HCT116 (cell line): ENCODE data around the gene TPSD1. TPM values are rescaled to one million over a fixed set of nuclear protein-coding genes. Genes with fewer than 3 reads are reported as not detected.

ENCODE experiments used
- ATAC-seq: fragments of 200-7000 bp; cut with Tn5 transposase; 2 replicates; pipeline ENCODE4 v1.9.1; 2020; ENCODE audit warnings: mild to moderate bottlenecking, moderate library complexity
- BruUV-seq: library from RNA; stranded (reverse); fragments of 400-500 nt; replicated peaks from 2 replicates; lab custom pipeline; 2021; lab: Mats Ljungman, UMichigan
- CTCF ChIA-PET: fragments of 300-600 bp; sonication (Branson Sonifier 250); formaldehyde crosslinking; loops from one replicate; lab custom pipeline; 2021; ENCODE audit warnings: antibody characterized with exemption; lab: Charles Lee
- POLR2A ChIA-PET: fragments of 300-600, 350-600 bp; sonication (Branson Sonifier 250); formaldehyde crosslinking; loops from one replicate; lab custom pipeline; 2021; ENCODE audit warnings: antibody characterized with exemption; lab: Charles Lee
- RAD21 ChIA-PET, 2 experiments: fragments of 300-600 bp; sonication (Branson Sonifier 250); formaldehyde crosslinking; loops; one replicate each; lab custom pipeline; 2023; ENCODE audit warnings: low total read pairs in 2 of 2; ENCODE audit not compliant: uncharacterized antibody in 2 of 2, unreplicated experiment in 2 of 2, low non-redundant PET in 1 of 2; lab: Charles Lee
- DNase-seq: peaks from one replicate; pipeline ENCODE4 v3.0.0-alpha.2; 2010; ENCODE audit warnings: low read depth, low spot score
- H2AFZ ChIP-seq: fragments of 200-600 bp; shearing (Covaris generic), sonication (generic); 2 replicates; pipeline ENCODE4 v1.6.1; 2017; ENCODE audit warnings: low read depth, mixed run types, mixed read lengths, antibody characterized with exemption, low read length; ENCODE audit not compliant: poor library complexity, severe bottlenecking
- H3K27ac ChIP-seq: 2 replicates; pipeline ENCODE4 v1.5.1; 2012; ENCODE audit warnings: low read depth, low read length
- H3K27me3 ChIP-seq: fragments of 200-600 bp; sonication (generic); 2 replicates; pipeline ENCODE4 v1.6.1; 2016; ENCODE audit warnings: mixed run types, low read length, mixed read lengths; ENCODE audit not compliant: insufficient read depth
- H3K36me3 ChIP-seq, 2 experiments: fragments of 200-500 bp in 1 of 2; fragments of 200-600 bp in 1 of 2; sonication (Bioruptor generic) in 1 of 2; sonication (generic) in 1 of 2; 2 replicates each; pipeline versions ENCODE4 v1.5.1 to v1.6.1; 2014 to 2016; ENCODE audit warnings: low read length in 2 of 2, inconsistent platforms in 1 of 2, mixed read lengths in 1 of 2, mixed run types in 1 of 2; ENCODE audit not compliant: insufficient read depth in 2 of 2, control insufficient read depth in 1 of 2
- H3K4me1 ChIP-seq, 2 experiments: fragments of 200-600 bp in 1 of 2; sonication (generic) in 1 of 2; 2 replicates each; pipeline versions ENCODE4 v1.5.1 to v1.6.1; 2012 to 2017; ENCODE audit warnings: low read length in 2 of 2, inconsistent platforms in 1 of 2, mild to moderate bottlenecking in 1 of 2, mixed read lengths in 1 of 2, mixed run types in 1 of 2, moderate library complexity in 1 of 2; ENCODE audit not compliant: insufficient read depth in 2 of 2, control insufficient read depth in 1 of 2
- H3K4me2 ChIP-seq: fragments of 200-600 bp; sonication (generic); 2 replicates; pipeline ENCODE4 v1.6.1; 2017; ENCODE audit warnings: mixed run types, low read length, mixed read lengths
- H3K4me3 ChIP-seq, 2 experiments: fragments of 200-600 bp in 1 of 2; sonication (generic) in 1 of 2; replicated peaks in 1 of 2; 2 replicates each; pipeline ENCODE4 v1.5.1; 2011 to 2016; ENCODE audit warnings: low read length in 2 of 2, control low read depth in 1 of 2, low read depth in 1 of 2, mild to moderate bottlenecking in 1 of 2, mixed read lengths in 1 of 2, mixed run types in 1 of 2
- H3K79me2 ChIP-seq: fragments of 200-600 bp; sonication (generic); 2 replicates; pipeline ENCODE4 v1.6.1; 2017; ENCODE audit warnings: mild to moderate bottlenecking, mixed run types, low read length, moderate library complexity, mixed read lengths; ENCODE audit not compliant: insufficient read depth
- H3K9ac ChIP-seq: fragments of 200-600 bp; sonication (generic); 2 replicates; pipeline ENCODE4 v1.6.1; 2016; ENCODE audit warnings: low read length, mixed read lengths
- H3K9me2 ChIP-seq: fragments of 200-600 bp; sonication (generic), shearing (Covaris generic); 2 replicates; pipeline ENCODE4 v1.6.1; 2017; ENCODE audit warnings: mixed run types, mild to moderate bottlenecking, moderate library complexity; ENCODE audit not compliant: insufficient read depth
- H3K9me3 ChIP-seq, 2 experiments: fragments of 200-500 bp in 1 of 2; fragments of 200-600 bp in 1 of 2; sonication (Bioruptor generic) in 1 of 2; sonication (generic) in 1 of 2; 2 replicates each; pipeline ENCODE4 v1.6.1; 2014 to 2017; ENCODE audit warnings: low read length in 2 of 2, mixed read lengths in 2 of 2, inconsistent platforms in 1 of 2, low read depth in 1 of 2, mild to moderate bottlenecking in 1 of 2, mixed run types in 1 of 2, moderate library complexity in 1 of 2; ENCODE audit not compliant: control insufficient read depth in 1 of 2, insufficient read depth in 1 of 2
- H4K20me1 ChIP-seq: fragments of 200-600 bp; sonication (generic), shearing (Covaris generic); 2 replicates; pipeline ENCODE4 v1.6.1; 2017; ENCODE audit warnings: mixed run types, mild to moderate bottlenecking, moderate library complexity; ENCODE audit not compliant: insufficient read depth
- FOSL1 ChIP-seq: IDR thresholded peaks from 2 replicates; pipeline ENCODE4 v1.6.1; 2012; ENCODE audit warnings: low read depth
- YY1 ChIP-seq: IDR thresholded peaks from 2 replicates; pipeline ENCODE4 v1.6.1; 2011; ENCODE audit warnings: low read length, low read depth, moderate library complexity, mild to moderate bottlenecking; ENCODE audit not compliant: insufficient replicate concordance; ENCODE audit errors: extremely low read depth
- intact Hi-C: fragments of 100-400 bp; cut with micrococcal nuclease; formaldehyde crosslinking; loops from 2 replicates; pipeline ENCODE4 v1.10.0; 2022
- total RNA-seq: library from RNA; stranded (reverse); gene quantifications from one replicate; pipeline ENCODE4 v1.2.1, GENCODE V29; 2021; ENCODE audit not compliant: unreplicated experiment
- TF ChIP-seq, protein P1 (sequence below): IDR thresholded peaks from 2 replicates; pipeline ENCODE4 v1.6.1; 2012

Gene TPSD1
- total RNA-seq, 1 experiment from 2014 or later = not detected

DNA sequence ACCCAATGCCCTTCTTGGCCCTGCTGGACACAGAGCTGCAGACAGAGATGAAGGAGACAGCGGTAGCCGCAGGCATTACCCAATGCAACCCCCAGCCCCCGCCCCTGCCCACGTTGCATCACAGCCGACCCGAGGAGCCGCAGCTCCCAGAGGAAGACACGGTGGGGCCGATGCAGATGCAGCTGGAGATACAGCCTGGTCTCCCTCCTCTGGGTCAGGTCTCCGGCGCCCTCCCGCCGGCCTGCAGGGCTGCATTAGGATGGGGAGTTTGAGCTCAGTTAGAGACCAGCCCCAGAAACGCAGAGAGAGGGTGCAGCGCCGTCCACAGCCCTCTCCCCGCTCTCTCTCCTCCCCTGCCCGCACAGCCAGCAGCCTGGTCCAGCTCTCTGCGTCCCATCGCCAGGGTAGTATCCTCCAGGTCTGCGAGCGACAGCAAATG, 34.2 kb downstream of the TPSD1 start:
- ChIA-PET RAD21 (no interaction called here), CTCF (no interaction called here)
- DNase-seq = no peak
- intact Hi-C loops = no loop called here
- no peaks in the 10 kb centered on the region for H4K20me1 ChIP-seq
- no peaks in the 10 kb centered on the region for H3K79me2 ChIP-seq
- H2AFZ ChIP-seq = no peak overlapping the region
- H3K9me2 ChIP-seq = no peaks in the 10 kb centered on the region
- H3K4me2 ChIP-seq = no peak overlapping the region
- TF ChIP-seq YY1 = no peak
- TF ChIP-seq, all 23 proteins: peak for 0
- H3K9ac ChIP-seq = no peak overlapping the region
- BruUV-seq = no TSS peak
- no peaks in the 10 kb centered on the region for H3K36me3 ChIP-seq
- H3K9me3 ChIP-seq = no peaks in the 10 kb centered on the region
- no peak overlapping the region for H3K27ac ChIP-seq
- H3K4me3 ChIP-seq = no peak overlapping the region
- POLR2A ChIA-PET = no interaction called here
- no peaks in the 10 kb centered on the region for H3K27me3 ChIP-seq
- ATAC-seq = no peak
- peaks cover 12 to 35% of the 10 kb centered on the region in 2 experiments for H3K4me1 ChIP-seq

DNA sequence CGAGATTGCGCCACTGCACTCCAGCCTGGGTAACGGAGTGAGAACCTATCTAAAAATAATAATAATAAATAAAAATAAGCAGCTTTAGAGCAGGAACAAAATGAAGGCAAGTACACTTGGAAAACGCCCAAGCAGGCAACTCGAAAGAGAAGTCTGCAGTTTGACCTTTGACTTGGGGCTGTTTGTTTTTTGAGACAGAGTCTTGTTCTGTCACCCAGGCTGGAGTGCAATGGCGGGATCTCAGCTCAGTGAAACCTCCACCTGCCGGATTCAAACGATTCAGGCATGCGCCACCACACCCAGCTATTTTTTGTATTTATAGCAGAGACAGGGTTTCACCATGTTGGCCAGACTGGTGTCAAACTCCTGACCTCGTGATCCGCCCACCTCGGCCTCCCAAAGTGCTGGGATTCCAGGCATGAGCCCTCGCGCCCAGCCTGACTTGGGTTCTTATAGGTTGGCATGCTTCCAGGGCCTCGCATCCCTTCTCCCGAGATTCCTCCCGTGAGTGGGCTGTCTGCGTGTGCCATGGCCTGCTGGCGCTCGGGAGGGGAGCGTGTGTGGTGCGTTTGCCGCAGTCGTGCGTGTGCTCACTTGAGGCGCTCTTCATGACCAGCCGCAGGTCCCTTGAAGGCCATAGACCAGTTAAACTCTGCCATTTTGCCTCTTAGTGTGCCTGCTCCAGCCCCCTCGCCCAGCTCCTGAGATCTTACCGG, 35.1 kb downstream of the TPSD1 start:
- Histone ChIP-seq H3K36me3 (no peaks in the 10 kb centered on the region), H3K4me2 (no peak overlapping the region), H3K4me1 (peaks cover 14 to 44% of the 10 kb centered on the region in 2 experiments), H3K9me3 (no peaks in the 10 kb centered on the region), H2AFZ (no peak overlapping the region), H3K79me2 (no peaks in the 10 kb centered on the region), H3K27ac (no peak overlapping the region), H3K9ac (no peak overlapping the region), H3K27me3 (no peaks in the 10 kb centered on the region), H3K9me2 (no peaks in the 10 kb centered on the region), H3K4me3 (no peak overlapping the region), H4K20me1 (no peaks in the 10 kb centered on the region)
- intact Hi-C loops = no loop called here
- no TSS peak for BruUV-seq
- TF ChIP-seq, protein P1, sequence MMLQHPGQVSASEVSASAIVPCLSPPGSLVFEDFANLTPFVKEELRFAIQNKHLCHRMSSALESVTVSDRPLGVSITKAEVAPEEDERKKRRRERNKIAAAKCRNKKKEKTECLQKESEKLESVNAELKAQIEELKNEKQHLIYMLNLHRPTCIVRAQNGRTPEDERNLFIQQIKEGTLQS = no peak
- TF ChIP-seq FOSL1 = no peak
- ATAC-seq (no peak), DNase-seq (no peak)
- CTCF ChIA-PET = interaction anchor here (0.7 kb wide), 1 partner anchor 278 kb away, joined by 3 read pairs; no protein-coding TSS in a partner anchor
- POLR2A ChIA-PET = no interaction called here
- RAD21 ChIA-PET = no interaction called here
